ENCODE results near the gene VOPP1.

The VOPP1 gene

GRCh38 chr7:55438085-55438756, 134.1 kb downstream of the VOPP1 start:
- TF ChIP-seq CTCF (IDR thresholded peaks at IDR 0.05; ENCODE audit: low read depth, low read length), result no peak
- no peak overlapping the region for H3K4me3 ChIP-seq (ENCODE audit: low read depth, low read length)

DNA sequence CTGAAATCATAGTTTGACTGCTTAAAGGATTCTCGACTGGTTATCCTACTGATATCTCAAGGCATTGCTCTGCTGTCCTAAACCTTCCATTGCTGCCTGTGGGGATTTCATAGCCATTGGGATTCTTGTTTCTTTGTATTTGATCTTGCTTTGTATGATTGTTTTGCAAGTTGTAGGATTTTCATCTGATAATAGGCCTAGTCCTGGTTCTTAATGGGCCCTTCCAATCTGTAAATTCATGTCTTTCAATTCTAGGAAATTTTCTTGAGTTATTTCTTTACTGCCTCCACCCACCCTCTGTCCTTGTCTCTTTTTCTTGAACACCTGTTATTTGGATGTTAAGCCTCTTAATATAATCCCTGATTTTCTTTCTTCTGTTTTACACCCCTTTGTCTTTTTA, 134.9 kb downstream of the VOPP1 start:
- TF ChIP-seq CTCF (IDR thresholded peaks at IDR 0.05; ENCODE audit: low read depth, low read length), result no peak
- no peak overlapping the region for H3K4me3 ChIP-seq (ENCODE audit: low read depth, low read length)

DNA sequence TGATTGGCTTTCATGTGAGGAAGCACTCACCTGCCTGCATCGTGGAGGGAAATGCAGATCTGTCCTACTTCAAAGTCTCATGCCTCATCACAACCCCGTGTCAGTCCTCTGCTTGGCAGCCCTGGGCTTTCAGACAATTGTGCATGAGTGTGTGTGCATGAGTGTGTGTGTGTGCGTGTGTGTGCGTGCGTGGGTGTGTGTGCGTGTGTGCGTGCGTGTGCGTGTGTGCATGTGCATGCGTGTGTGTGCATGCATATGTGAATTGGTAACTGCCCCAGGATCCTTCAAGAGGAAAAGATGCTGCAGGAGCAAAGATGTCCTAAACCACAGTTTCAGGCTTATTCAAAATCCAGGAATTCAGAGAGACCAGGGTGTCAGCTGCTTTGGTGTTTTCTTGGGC, 135.8 kb downstream of the VOPP1 start:
- no peak overlapping the region for H3K4me3 ChIP-seq (ENCODE audit: low read depth, low read length)
- TF ChIP-seq CTCF (IDR thresholded peaks at IDR 0.05; ENCODE audit: low read depth, low read length), result no peak

GRCh38 chr7:55435466-55435865, 136.8 kb downstream of the VOPP1 start:
- no peak for TF ChIP-seq CTCF (IDR thresholded peaks at IDR 0.05; ENCODE audit: low read depth, low read length)
- no peak overlapping the region for H3K4me3 ChIP-seq (ENCODE audit: low read depth, low read length)

DNA sequence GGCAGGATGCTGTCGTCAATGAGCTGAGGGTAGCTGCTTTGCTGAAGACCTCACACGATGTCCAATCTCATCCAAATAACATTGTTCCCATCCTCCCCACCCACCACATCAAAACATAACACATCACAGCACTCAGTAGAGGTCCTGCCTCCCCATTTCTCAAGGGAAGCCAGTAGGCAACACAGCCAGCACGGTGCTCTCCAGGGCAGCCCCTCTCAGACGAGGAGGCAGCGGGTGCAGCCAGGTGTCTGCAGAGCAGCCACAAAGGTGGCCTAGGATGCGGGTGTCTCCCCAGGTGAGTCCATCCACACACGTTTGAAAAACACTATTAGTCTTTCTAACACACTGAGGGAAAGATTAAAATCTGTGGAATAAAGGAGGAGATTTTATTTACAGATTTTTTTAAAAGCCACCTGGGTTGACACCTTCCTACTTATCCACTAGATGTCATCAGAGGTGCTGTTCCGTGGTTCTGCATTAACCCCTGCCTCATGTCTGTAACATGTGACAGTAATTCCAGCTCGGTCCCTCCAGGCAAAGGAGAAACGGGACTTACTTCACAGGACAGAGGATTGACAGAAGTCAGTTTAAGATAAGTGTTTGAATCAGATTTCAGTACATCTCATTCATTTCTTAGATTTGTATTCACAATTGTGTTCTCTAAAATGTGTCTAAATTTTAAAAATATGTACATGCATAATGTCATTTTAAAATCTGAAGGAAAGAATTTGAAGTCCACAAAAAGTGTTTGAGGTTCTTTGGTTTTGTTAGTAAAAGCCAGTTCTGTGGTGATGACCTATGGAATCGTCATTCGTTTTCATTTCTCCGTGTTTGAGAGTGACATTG, 139.1 kb downstream of the VOPP1 start:
- no peak overlapping the region for H3K4me3 ChIP-seq (ENCODE audit: low read depth, low read length)
- TF ChIP-seq CTCF (IDR thresholded peaks at IDR 0.05; ENCODE audit: low read depth, low read length), result no peak

DNA sequence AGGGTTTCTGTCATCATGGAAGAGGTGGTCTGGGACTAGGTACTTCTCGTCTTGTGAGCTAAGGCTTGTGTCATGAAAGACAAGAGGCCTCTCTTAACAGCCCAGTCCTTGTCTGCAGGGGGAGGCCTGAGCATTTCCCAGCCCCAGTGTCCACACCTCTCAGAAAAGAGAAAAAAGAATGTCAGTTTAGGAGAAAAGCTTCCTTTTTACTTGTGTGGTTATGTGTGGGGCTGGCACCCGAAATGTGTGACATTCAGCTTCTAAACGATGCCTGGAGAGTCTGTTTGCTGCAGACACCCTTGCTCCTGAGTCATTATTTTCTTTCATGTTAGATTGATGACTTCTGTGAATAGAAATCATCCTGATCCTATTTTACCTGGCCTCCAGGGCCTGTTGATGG, 139.8 kb downstream of the VOPP1 start:
- no peak overlapping the region for H3K4me3 ChIP-seq (ENCODE audit: low read depth, low read length)

More for the DNA sequence above, 139.8 kb downstream of the VOPP1 start:
- TF ChIP-seq CTCF (IDR thresholded peaks at IDR 0.05; ENCODE audit: low read depth, low read length), result no peak

All from WI38 (cell line).